ENCODE measurements around the gene ZNF554. TPM values are rescaled to one million over a fixed set of nuclear protein-coding genes. Genes with fewer than 3 reads are reported as not detected.

The ZNF554 gene
- total and polyA plus RNA-seq, 4 donors: 0.94 to 3.3 (median 2.1) TPM

GRCh38 chr19:2865334-2866100 lies 45.8 kb downstream of the ZNF554 start (continued):
- TF ChIP-seq CTCF (IDR thresholded peaks at IDR 0.05; ENCODE audit: low read depth, low read length, missing input control): no peak

GRCh38 chr19:2866495-2867024 lies 46.9 kb downstream of the ZNF554 start:
- no peak overlapping the region for H3K9ac ChIP-seq (ENCODE audit: low read depth in 1 of 2, low read length in 2 of 2)
- H3K36me3 ChIP-seq (ENCODE audit: control insufficient read depth in 4 of 4, insufficient read depth in 3 of 4, low read depth in 1 of 4, low read length in 3 of 4): no peaks in the 10 kb centered on the region
- H3K27ac ChIP-seq (ENCODE audit: low read depth in 1 of 2, low read length in 2 of 2): no peak overlapping the region
- no peak for TF ChIP-seq HNF4A (conservative IDR thresholded peaks at IDR 0.05)
- TF ChIP-seq ATF3 (IDR thresholded peaks at IDR 0.05): no peak
- TF ChIP-seq YY1 (IDR thresholded peaks at IDR 0.05): no peak
- no peak for TF ChIP-seq FOXA2 (IDR thresholded peaks at IDR 0.05)
- no peak for TF ChIP-seq CTCF (IDR thresholded peaks at IDR 0.05; ENCODE audit: low read depth, low read length, missing input control)
- no peak for TF ChIP-seq GABPA (IDR thresholded peaks at IDR 0.05 in 1 of 2, conservative IDR thresholded peaks at IDR 0.05 in 1 of 2)
- no peak for TF ChIP-seq JUND (IDR thresholded peaks at IDR 0.05)
- TF ChIP-seq TAF1 (conservative IDR thresholded peaks at IDR 0.05): no peak
- no peak for TF ChIP-seq FOXA1 (IDR thresholded peaks at IDR 0.05)
- no peak for TF ChIP-seq RXRA (IDR thresholded peaks at IDR 0.05)
- TF ChIP-seq SP1 (IDR thresholded peaks at IDR 0.05): no peak
- TF ChIP-seq RAD21 (IDR thresholded peaks at IDR 0.05): no peak
- TF ChIP-seq HNF4G (IDR thresholded peaks at IDR 0.05): no peak
- no peak for TF ChIP-seq REST (IDR thresholded peaks at IDR 0.05)
- TF ChIP-seq ZBTB33 (IDR thresholded peaks at IDR 0.05): no peak
- TF ChIP-seq MAX (IDR thresholded peaks at IDR 0.05): no peak
- no peak for TF ChIP-seq EGR1 (IDR thresholded peaks at IDR 0.05; ENCODE audit: low read depth in 2 of 2)
- no peak for TF ChIP-seq NR2F2 (IDR thresholded peaks at IDR 0.05)
- no peaks in the 10 kb centered on the region for H3K4me1 ChIP-seq (ENCODE audit: control insufficient read depth in 4 of 4, insufficient read depth in 4 of 4, low read length in 3 of 4)
- H3K4me3 ChIP-seq (ENCODE audit: low read depth in 1 of 3, low read length in 3 of 3): no peak overlapping the region
- WGBS: 78% methylated on average over 8 of the region's 8 CpGs
- H3K9me3 ChIP-seq (ENCODE audit: control insufficient read depth in 4 of 4, low read length in 3 of 4): peaks cover 0 to 5% (median under 1%) of the 10 kb centered on the region in 4 donors
- DNase-seq (ENCODE audit: low spot score): no peak
- no peaks in the 10 kb centered on the region for H3K27me3 ChIP-seq (ENCODE audit: control insufficient read depth in 4 of 4, insufficient read depth in 4 of 4, low read length in 3 of 4)
